Measurements from ENCODE around the gene TNIK.
"Not testable (repeated sequence)": the region's sequence is repeated elsewhere in the genome, so short reads cannot be mapped to it uniquely, and the experiment has no call there.

GRCh38 chr3:171366738-171367137 lies 93.5 kb downstream of the TNIK start:
- TF ChIP-seq EZH2phosphoT487 (IDR thresholded peaks at IDR 0.05; ENCODE audit: borderline replicate concordance); CTCF (conservative IDR thresholded peaks at IDR 0.05; ENCODE audit: low read length): not testable (repeated sequence)

Measured in Loucy (cell line).